ENCODE results near the gene SMOC2.
"Not testable (repeated sequence)": the region's sequence is repeated elsewhere in the genome, so short reads cannot be mapped to it uniquely, and the experiment has no call there.

SMOC2 gene

DNA sequence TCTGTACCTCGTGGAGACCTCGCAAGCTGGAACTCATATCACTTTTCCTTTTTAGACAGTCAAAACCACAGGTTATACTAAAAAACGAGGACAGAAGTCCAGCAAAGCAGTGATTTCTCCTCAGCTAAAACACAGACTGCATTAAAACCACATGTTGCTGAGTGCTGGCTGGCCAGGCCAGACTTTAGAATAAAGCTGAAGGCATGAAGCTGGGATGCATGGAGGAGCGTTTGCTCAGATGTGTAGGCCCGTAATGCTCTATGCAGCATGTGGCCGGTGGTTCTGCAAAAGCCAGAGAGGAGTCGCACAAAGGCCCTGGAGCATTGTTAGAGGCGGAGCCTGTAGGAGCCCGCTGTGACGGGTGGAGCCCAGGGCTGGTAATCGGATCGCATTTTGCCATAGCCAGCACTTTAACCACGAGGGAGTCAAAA, 83.6 kb downstream of the SMOC2 start:
- no peak for DNase-seq

DNA sequence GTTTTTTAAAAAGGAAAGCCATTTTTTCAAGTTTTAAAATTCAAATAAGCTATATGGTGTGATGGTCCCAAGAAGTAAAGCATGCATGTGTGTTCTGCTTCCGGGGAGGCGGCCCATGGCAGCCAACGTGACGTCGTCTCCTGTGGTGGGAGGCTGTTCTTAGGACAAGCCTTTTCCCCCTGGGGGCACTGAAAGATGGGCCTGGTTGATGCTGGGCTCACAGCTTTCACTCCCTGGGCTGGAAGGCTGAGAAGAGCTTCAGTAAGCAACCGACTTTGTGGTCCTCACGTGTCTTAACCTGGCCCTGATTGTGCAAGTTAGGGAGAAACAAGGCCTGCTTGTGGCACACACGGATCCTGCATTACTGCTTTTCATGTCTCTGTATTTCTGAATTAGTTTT, 84.1 kb downstream of the SMOC2 start:
- DNase-seq = no peak

GRCh38 chr6:168525926-168526630, 85.1 kb downstream of the SMOC2 start:
- DNase-seq = no peak

GRCh38 chr6:168526841-168527281, 85.9 kb downstream of the SMOC2 start:
- no peak for DNase-seq

GRCh38 chr6:168527451-168528210, 86.6 kb downstream of the SMOC2 start:
- no peak for DNase-seq

DNA sequence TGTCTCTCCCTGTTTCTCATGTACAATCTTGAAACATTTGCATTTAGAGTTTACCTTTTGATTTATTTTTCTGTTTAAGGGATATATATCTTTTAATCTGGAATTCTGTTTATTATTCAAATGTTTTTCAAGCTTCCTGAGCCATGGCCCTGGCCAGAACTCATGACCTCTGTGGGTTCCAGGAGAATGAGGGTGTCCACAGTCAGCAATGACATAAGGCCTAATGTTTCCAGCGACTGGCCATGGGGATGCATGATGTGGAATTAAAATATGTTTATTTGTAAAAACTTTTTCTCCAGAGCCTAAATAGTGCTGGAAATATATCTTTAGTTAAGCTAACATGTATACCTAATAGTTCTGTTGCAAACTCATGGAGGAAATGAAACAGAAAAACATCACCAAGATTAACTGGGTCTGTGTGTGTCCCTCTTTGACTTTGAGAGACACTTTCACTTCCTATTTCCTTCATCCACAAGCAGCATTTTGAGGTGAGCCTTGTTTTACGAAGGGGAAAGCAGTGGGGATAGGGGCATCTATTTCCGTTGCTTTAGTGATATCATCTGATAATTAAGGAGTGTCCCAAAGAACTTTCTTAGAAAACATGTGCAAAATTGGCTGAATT, 87.6 kb downstream of the SMOC2 start:
- no peak for DNase-seq

- DNase-seq = no peak
These were observed 88.2 kb downstream of the SMOC2 start for GRCh38 chr6:168529214-168529613.

DNA sequence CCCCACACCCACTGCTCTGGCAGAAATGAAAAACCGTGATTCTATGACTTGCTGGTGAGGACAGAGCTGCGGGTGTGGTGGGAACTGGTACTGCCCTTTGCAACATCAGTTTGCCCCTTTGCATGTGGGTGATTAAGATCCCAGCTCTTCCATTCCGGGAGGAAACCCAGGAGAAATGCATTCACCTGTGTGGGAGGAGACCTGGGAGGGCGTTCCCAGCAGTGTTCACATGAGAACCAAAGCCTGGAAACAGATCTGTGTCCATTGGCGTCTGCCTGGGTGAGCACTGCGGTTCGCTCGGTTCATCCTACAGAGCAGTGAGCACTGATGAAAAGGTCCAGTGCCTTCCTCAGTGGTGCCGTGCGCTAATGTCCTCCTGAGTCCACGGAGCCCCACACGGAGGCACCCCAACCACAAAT, 89.7 kb downstream of the SMOC2 start:
- no peak for DNase-seq

DNA sequence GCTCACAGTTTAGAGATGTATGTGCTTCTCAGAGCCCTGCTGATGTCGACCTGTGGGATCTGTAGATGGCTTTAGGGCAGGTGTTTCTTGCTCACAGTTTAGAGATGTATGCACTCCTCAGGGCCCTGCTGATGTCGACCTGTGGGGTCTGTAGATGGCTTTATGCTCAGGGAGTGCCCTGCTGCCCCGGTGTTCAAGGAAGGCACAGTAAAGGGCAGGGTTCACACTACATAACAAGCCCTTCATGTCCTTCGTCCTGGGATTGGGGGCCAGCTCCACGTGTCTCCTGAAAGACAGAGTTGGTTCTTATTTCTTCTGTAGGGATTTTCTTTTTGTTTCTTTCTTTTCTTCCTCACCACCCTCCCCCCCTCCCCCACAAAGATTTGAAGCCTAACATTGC, 91.1 kb downstream of the SMOC2 start:
- DNase-seq = no peak

DNA sequence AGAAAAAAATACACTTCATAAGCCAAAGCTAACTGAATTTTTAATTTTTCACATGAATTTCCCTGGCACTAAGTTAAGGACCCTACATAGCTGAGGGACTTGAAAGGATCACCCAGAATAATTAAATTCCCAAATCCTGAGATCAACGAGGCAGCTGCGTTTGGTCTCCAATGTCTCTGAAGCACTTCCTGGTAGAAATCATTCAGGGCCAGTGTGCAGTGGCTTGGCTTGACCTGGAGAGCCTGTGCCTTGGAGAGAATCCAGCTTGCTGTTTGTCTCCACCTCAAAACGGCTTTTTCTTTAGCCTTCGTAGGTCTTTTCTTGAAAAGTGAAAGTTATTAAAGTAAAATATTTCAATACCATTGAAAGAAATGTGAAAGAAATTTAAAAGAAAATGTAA, 92.4 kb downstream of the SMOC2 start:
- no peak for DNase-seq

- no peak for DNase-seq
These were observed 93.3 kb downstream of the SMOC2 start for GRCh38 chr6:168534265-168534664.

- no peak for DNase-seq
These were observed 94.7 kb downstream of the SMOC2 start for GRCh38 chr6:168535711-168536110.

- DNase-seq = no peak
These were observed 95.2 kb downstream of the SMOC2 start for GRCh38 chr6:168536196-168536595.

DNA sequence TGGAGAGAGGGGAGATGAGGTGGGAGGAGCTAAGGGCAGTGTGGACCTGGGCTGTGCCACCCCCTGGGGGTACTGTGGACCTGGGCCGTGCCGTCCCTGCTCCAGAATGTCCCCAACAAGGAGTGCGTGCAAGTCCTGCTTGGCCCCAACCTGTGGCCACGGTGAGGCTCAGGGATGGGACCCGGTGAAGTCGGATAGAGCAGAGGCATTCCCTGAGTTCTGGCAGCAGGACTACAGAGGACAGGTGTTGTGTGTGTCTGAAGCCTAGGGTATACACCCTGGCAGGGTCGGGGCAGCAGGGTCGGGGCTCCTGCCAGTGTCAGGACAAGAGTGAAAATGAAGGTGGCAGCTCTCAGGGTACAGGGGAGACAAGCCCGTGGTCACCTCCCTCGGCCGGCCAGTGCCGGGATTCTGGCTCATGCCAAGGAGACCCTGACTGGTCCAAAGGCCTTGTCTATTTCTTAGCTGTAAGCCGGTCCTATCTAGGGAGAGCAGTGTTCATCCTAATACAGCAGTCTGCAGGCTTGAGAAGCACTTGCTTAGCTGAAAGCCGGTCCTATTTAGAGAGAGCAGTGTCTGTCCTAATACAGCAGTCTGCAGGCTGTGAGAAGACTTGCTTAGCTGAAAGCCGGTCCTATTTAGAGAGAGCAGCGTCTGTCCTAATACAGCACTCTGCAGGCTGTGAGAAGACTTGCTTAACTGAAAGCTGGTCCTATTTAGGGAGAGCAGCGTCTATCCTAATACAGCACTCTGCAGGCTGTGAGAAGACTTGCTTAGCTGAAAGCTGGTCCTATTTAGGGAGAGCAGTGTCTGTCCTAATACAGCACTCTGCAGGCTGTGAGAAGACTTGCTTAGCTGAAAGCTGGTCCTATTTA, 95.9 kb downstream of the SMOC2 start:
- DNase-seq = no peak

- DNase-seq = no peak
These were observed 96.5 kb downstream of the SMOC2 start for GRCh38 chr6:168537540-168537884.

- not testable (repeated sequence) for DNase-seq
These were observed 97.4 kb downstream of the SMOC2 start for GRCh38 chr6:168538188-168538891.

GRCh38 chr6:168538892-168539811, 98.2 kb downstream of the SMOC2 start:
- no peak for DNase-seq

DNA sequence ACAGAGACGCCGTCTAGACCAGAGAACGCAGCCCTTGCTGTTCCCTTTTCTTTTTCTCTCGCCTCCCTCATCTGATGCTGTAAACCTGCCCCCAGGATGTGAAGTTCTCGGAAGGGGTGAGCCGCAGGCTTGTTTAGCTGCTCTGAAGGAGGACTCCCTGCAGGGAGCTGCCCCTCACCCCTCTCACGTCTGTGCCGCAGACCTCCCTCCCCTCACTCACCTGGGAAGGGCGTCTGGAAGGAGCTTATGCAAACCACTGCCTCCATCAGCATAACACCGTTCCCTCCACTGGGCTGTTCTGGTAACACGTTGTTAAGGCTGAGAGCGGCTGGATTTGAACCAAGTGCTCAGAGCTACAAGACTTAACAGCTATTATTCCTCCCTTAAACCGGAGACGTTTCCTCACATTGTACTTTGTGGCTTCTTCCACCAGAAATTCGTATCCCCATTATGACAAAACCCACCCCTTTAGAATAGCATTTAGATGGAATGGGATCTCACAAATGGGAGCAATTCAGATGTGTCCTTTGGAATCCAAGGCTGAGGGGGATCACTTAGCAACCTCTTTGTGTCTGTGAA, 99.8 kb downstream of the SMOC2 start:
- no peak for DNase-seq

DNA sequence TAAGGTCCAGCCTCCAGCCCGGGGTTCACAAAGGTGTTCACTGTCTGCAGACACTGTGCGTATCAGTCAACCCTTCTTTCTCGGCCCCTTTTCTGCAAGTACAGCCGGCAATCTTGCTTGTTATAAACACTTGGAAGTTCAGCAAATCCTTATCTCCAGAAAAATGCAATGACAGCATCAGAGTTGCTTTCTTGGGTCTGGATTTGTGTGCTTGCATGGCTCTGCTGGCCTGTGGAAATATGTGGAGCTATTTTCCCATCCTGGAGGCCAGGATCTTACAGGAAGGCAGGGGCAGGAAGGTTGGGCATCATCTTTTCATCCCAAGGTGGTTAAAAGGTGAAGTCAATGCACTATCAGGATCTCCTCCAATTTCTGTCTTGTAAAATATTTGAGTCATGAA, 100.3 kb downstream of the SMOC2 start:
- DNase-seq = no peak

- DNase-seq = no peak
These were observed 101.3 kb downstream of the SMOC2 start for GRCh38 chr6:168542301-168542700.

- no peak for DNase-seq
These were observed 104.4 kb downstream of the SMOC2 start for GRCh38 chr6:168545428-168545827.

All from activated T-cell treated with anti-CD3 and anti-CD28 coated beads, Interleukin-2, amount 50 U/mL, for 1 hour (primary cell).